BE2C (cell line): ENCODE measurements around the gene NAE1.
A peak's percentile ranks its signal among the peaks of the same experiment; 100 is the strongest.
"Not testable (repeated sequence)": the region's sequence is repeated elsewhere in the genome, so short reads cannot be mapped to it uniquely, and the experiment has no call there.

ENCODE experiments used
- DNase-seq: peaks from one replicate; pipeline ENCODE4 v3.0.0-alpha.2; 2020
- H3K27me3 ChIP-seq: fragments of 250-450 bp; sonication (Bioruptor Pico); 2 replicates; pipeline ENCODE4 v1.5.1; 2020; ENCODE audit warnings: mild to moderate bottlenecking
- H3K36me3 ChIP-seq: fragments of 250-450 bp; sonication (Bioruptor Pico); 2 replicates; pipeline ENCODE4 v1.5.1; 2020; ENCODE audit warnings: mild to moderate bottlenecking
- H3K4me1 ChIP-seq: fragments of 250-450 bp; sonication (Bioruptor Pico); 2 replicates; pipeline ENCODE4 v1.5.1; 2020
- H3K4me3 ChIP-seq: 2 replicates; pipeline ENCODE4 v1.5.1; 2011; ENCODE audit warnings: low read depth, low read length
- H3K9me3 ChIP-seq: fragments of 250-450 bp; sonication (Bioruptor Pico); 2 replicates; pipeline ENCODE4 v1.5.1; 2020
- CTCF ChIP-seq: IDR thresholded peaks from 2 replicates; pipeline ENCODE4 v1.5.1; 2012; ENCODE audit warnings: mild to moderate bottlenecking, low read depth, low read length

The NAE1 gene

GRCh38 chr16:66810391-66810790 is 20.4 kb downstream of the NAE1 start:
- H3K4me3 ChIP-seq: no peak overlapping the region
- peak; percentile 15; the same call in 1 of the 2 replicates for TF ChIP-seq CTCF

GRCh38 chr16:66809765-66810164 is 21.0 kb downstream of the NAE1 start:
- Histone ChIP-seq H3K9me3 (no peaks in the 10 kb centered on the region), H3K27me3 (no peaks in the 10 kb centered on the region), H3K4me3 (no peak overlapping the region), H3K36me3 (peaks cover 53% of the 10 kb centered on the region), H3K4me1 (peaks cover 13% of the 10 kb centered on the region)
- DNase-seq: no peak
- TF ChIP-seq CTCF: no peak

More at GRCh38 chr16:66810391-66810790, 20.4 kb downstream of the NAE1 start:
- H3K36me3 ChIP-seq: peaks cover 54% of the 10 kb centered on the region
- no peaks in the 10 kb centered on the region for H3K9me3 ChIP-seq
- H3K4me1 ChIP-seq: peaks cover 13% of the 10 kb centered on the region
- H3K27me3 ChIP-seq: no peaks in the 10 kb centered on the region
- DNase-seq: peak; percentile 57

- DNase-seq: no peak
- Histone ChIP-seq H3K4me1 (no peaks in the 10 kb centered on the region), H3K36me3 (peaks cover 44% of the 10 kb centered on the region), H3K27me3 (no peaks in the 10 kb centered on the region), H3K9me3 (no peaks in the 10 kb centered on the region), H3K4me3 (no peak overlapping the region)
- TF ChIP-seq CTCF: no peak
Observed at GRCh38 chr16:66802159-66802558, 28.6 kb downstream of the NAE1 start.

GRCh38 chr16:66801320-66802105 is 29.3 kb downstream of the NAE1 start, which contains the start of gene TERB1:
Gene TERB1, minus strand, starts transcription at chr16:66801584. Its CDS starts 4,786 bp downstream, at chr16:66796798.
- TF ChIP-seq CTCF: no peak
- H3K36me3 ChIP-seq: peaks cover 37% of the 10 kb centered on the region

GRCh38 chr16:66800856-66801255 is 29.9 kb downstream of the NAE1 start:
- no peak for DNase-seq
- no peak for TF ChIP-seq CTCF
- peaks cover 31% of the 10 kb centered on the region for H3K36me3 ChIP-seq

More at GRCh38 chr16:66801320-66802105, 29.3 kb downstream of the NAE1 start, which contains the start of gene TERB1:
- H3K27me3 ChIP-seq: no peaks in the 10 kb centered on the region
- H3K4me3 ChIP-seq: no peak within 1 kb of the TSS
- no peak for DNase-seq
- H3K9me3 ChIP-seq: no peaks in the 10 kb centered on the region
- H3K4me1 ChIP-seq: no peaks in the 10 kb centered on the region

GRCh38 chr16:66798161-66798560 is 32.6 kb downstream of the NAE1 start:
- H3K4me3 ChIP-seq: no peak overlapping the region

More at GRCh38 chr16:66800856-66801255, 29.9 kb downstream of the NAE1 start:
- no peaks in the 10 kb centered on the region for H3K27me3 ChIP-seq
- H3K4me3 ChIP-seq: no peak overlapping the region
- no peaks in the 10 kb centered on the region for H3K9me3 ChIP-seq
- no peaks in the 10 kb centered on the region for H3K4me1 ChIP-seq

GRCh38 chr16:66793984-66794383 is 36.8 kb downstream of the NAE1 start:
- not testable (repeated sequence) for H3K27me3 ChIP-seq, H3K36me3 ChIP-seq, H3K4me3 ChIP-seq, H3K4me1 ChIP-seq, H3K9me3 ChIP-seq, DNase-seq

More at GRCh38 chr16:66798161-66798560, 32.6 kb downstream of the NAE1 start:
- no peaks in the 10 kb centered on the region for H3K4me1 ChIP-seq
- no peak for TF ChIP-seq CTCF
- no peak for DNase-seq
- H3K9me3 ChIP-seq: no peaks in the 10 kb centered on the region
- peaks cover 10% of the 10 kb centered on the region for H3K36me3 ChIP-seq
- H3K27me3 ChIP-seq: no peaks in the 10 kb centered on the region
